ENCODE results near the gene ZNF740. TPM values are rescaled to one million over a fixed set of nuclear protein-coding genes. Genes with fewer than 3 reads are reported as not detected.

The ZNF740 gene
- total and polyA plus RNA-seq, 7 experiments from 2014 or later = 3.6 to 135 (median 45.6) TPM

- no peak for DNase-seq
- Histone ChIP-seq H3K4me3 (ENCODE audit: low read length) (no peak overlapping the region), H3K27ac (ENCODE audit: low read depth, low read length) (peak overlapping the region; percentile 75), H3K27me3 (ENCODE audit: control insufficient read depth in 2 of 2, insufficient read depth in 2 of 2, low read length in 2 of 2) (no peaks in the 10 kb centered on the region), H3K36me3 (ENCODE audit: control insufficient read depth in 2 of 3, insufficient read depth in 3 of 3, low read length in 3 of 3) (peaks cover 38 to 78% (median 50%) of the 10 kb centered on the region in 3 experiments), H3K4me1 (ENCODE audit: control insufficient read depth in 2 of 2, insufficient read depth in 2 of 2, low read length in 2 of 2) (peaks cover 22 to 46% of the 10 kb centered on the region in 2 donors), H3K9me3 (ENCODE audit: control insufficient read depth in 2 of 3, low read length in 3 of 3) (no peaks in the 10 kb centered on the region)
- intact Hi-C loops (cut with micrococcal nuclease) = no loop called here
- Mint-ChIP-seq H3K4me3 (peak overlapping the region in 1 of 10 donors; percentile 25), H3K9me3 (peaks cover 0 to 2% (median 0%) of the 10 kb centered on the region in 11 donors), H3K27ac (peak overlapping the region in 7 of 9 donors; percentile 19 to 87 (median 81)), H3K36me3 (peaks cover 6 to 65% (median 21%) of the 10 kb centered on the region in 5 donors), H3K27me3 (no peaks in the 10 kb centered on the region), H3K4me1 (peaks cover 36 to 65% (median 49%) of the 10 kb centered on the region in 7 donors)
- ATAC-seq = no peak
- ChIA-PET POLR2A (interaction anchor here (0.8 to 10.4 kb wide), 7 partner anchors 10 to 100 kb away, joined by 3 to 217 read pairs (median 6); partner anchors contain the start of genes CSAD, ITGB7, PFDN5 and ZNF740), CTCF (interaction anchor here (0.9 to 10.2 kb wide), 5 partner anchors 8 to 56 kb away, joined by 4 to 88 read pairs (median 7); partner anchors contain the start of genes CSAD, ITGB7 and ZNF740)
Observed at GRCh38 chr12:53194973-53195372, 14.5 kb downstream of the ZNF740 start.

GRCh38 chr12:53195516-53196420 lies 15.2 kb downstream of the ZNF740 start:
- intact Hi-C loops (cut with micrococcal nuclease) = no loop called here
- ChIA-PET POLR2A (interaction anchor here (0.5 to 10.4 kb wide), 8 partner anchors 9 to 100 kb away, joined by 3 to 217 read pairs (median 6); partner anchors contain the start of genes CSAD, ITGB7, PFDN5 and ZNF740), CTCF (interaction anchor here (0.9 to 10.2 kb wide), 5 partner anchors 9 to 55 kb away, joined by 4 to 88 read pairs (median 7); partner anchors contain the start of genes CSAD, ITGB7 and ZNF740)
- H3K36me3 ChIP-seq (ENCODE audit: control insufficient read depth in 2 of 3, insufficient read depth in 3 of 3, low read length in 3 of 3) = peaks cover 40 to 74% (median 55%) of the 10 kb centered on the region in 3 experiments
- H3K9me3 Mint-ChIP-seq = peaks cover 0 to 2% (median 0%) of the 10 kb centered on the region in 11 donors
- peak overlapping the region; percentile 31 to 90 (median 81) for H3K27ac Mint-ChIP-seq
- peak overlapping the region in 2 of 10 donors; percentile 16 to 25 for H3K4me3 Mint-ChIP-seq
- no peaks in the 10 kb centered on the region for H3K9me3 ChIP-seq (ENCODE audit: control insufficient read depth in 2 of 3, low read length in 3 of 3)
- no peak for ATAC-seq
- H3K27ac ChIP-seq (ENCODE audit: low read depth, low read length) = peak overlapping the region; percentile 75
- H3K4me1 Mint-ChIP-seq = peaks cover 37 to 68% (median 52%) of the 10 kb centered on the region in 7 donors
- DNase-seq = no peak
- peaks cover 30 to 50% of the 10 kb centered on the region in 2 donors for H3K4me1 ChIP-seq (ENCODE audit: control insufficient read depth in 2 of 2, insufficient read depth in 2 of 2, low read length in 2 of 2)
- no peaks in the 10 kb centered on the region for H3K27me3 Mint-ChIP-seq
- H3K4me3 ChIP-seq (ENCODE audit: low read length) = no peak overlapping the region
- H3K27me3 ChIP-seq (ENCODE audit: control insufficient read depth in 2 of 2, insufficient read depth in 2 of 2, low read length in 2 of 2) = no peaks in the 10 kb centered on the region
- peaks cover 6 to 72% (median 18%) of the 10 kb centered on the region in 5 donors for H3K36me3 Mint-ChIP-seq

- Histone ChIP-seq H3K4me1 (ENCODE audit: control insufficient read depth in 2 of 2, insufficient read depth in 2 of 2, low read length in 2 of 2) (peaks cover 37 to 57% of the 10 kb centered on the region in 2 donors), H3K27me3 (ENCODE audit: control insufficient read depth in 2 of 2, insufficient read depth in 2 of 2, low read length in 2 of 2) (no peaks in the 10 kb centered on the region), H3K27ac (ENCODE audit: low read depth, low read length) (peak overlapping the region; percentile 75), H3K36me3 (ENCODE audit: control insufficient read depth in 2 of 3, insufficient read depth in 3 of 3, low read length in 3 of 3) (peaks cover 35 to 67% (median 55%) of the 10 kb centered on the region in 3 experiments), H3K4me3 (ENCODE audit: low read length) (no peak overlapping the region), H3K9me3 (ENCODE audit: control insufficient read depth in 2 of 3, low read length in 3 of 3) (no peaks in the 10 kb centered on the region)
- H3K36me3 Mint-ChIP-seq = peaks cover 6 to 76% (median 24%) of the 10 kb centered on the region in 5 donors
- ChIA-PET POLR2A (interaction anchor here (0.5 to 10.4 kb wide), 6 partner anchors 8 to 99 kb away, joined by 3 to 217 read pairs (median 22); partner anchors contain the start of genes CSAD, ITGB7, PFDN5 and ZNF740), CTCF (interaction anchor here (2.3 to 10.2 kb wide), 4 partner anchors 9 to 37 kb away, joined by 9 to 88 read pairs (median 38); partner anchors contain the start of genes CSAD, ITGB7 and ZNF740)
- H3K27me3 Mint-ChIP-seq = no peaks in the 10 kb centered on the region
- ATAC-seq (no peak), DNase-seq (no peak)
- H3K4me3 Mint-ChIP-seq = peak overlapping the region in 7 of 10 donors; percentile 16 to 67 (median 54)
- intact Hi-C loops (cut with micrococcal nuclease) = no loop called here
- peaks cover 40 to 72% (median 53%) of the 10 kb centered on the region in 7 donors for H3K4me1 Mint-ChIP-seq
- peaks cover 0 to 2% (median 0%) of the 10 kb centered on the region in 11 donors for H3K9me3 Mint-ChIP-seq
- H3K27ac Mint-ChIP-seq = peak overlapping the region; percentile 31 to 90 (median 82)
Observed at GRCh38 chr12:53196486-53196885, 16.0 kb downstream of the ZNF740 start.

DNA sequence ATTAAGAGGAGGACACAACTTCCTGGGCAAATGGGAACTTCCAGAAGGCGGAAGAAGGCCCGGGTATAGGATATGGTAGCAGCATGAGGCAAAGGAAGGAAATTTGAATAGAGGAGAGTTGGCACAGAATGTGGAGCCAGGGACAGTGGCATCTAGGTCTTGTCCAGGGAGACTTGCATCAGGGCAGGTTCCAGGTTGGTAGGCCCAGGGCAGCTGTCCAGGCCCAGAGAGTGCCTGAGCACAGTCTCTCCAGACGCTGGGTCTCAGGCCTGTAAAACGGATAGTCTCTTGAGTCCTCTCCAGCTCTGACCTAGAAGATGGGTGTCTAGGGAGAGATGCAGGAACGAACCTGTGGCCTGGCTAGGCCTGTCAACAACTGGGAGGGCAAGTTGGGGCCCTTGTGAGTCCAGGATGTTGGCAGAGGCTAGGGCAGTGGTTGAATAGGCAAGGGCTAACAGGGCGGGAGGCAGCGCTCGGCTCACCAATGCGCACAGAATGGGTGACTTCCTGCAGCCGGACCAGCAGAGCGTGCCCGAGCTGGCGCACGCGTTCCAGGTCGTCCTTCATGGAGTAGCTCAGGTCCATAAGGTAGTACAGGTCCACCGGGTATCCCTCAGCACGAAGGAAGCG lies 16.6 kb downstream of the ZNF740 start:
- peak overlapping the region in 8 of 10 donors; percentile 18 to 67 (median 54) for H3K4me3 Mint-ChIP-seq
- H3K27ac Mint-ChIP-seq = peak overlapping the region; percentile 11 to 88 (median 81)
- CTCF ChIA-PET = interaction anchor here (0.6 to 10.2 kb wide), 10 partner anchors 10 to 131 kb away, joined by 3 to 88 read pairs (median 6); partner anchors contain the start of genes CSAD, ESPL1, ITGB7 and SOAT2
- no peaks in the 10 kb centered on the region for H3K27me3 ChIP-seq (ENCODE audit: control insufficient read depth in 2 of 2, insufficient read depth in 2 of 2, low read length in 2 of 2)
- no peak for ATAC-seq
- H3K4me1 ChIP-seq (ENCODE audit: control insufficient read depth in 2 of 2, insufficient read depth in 2 of 2, low read length in 2 of 2) = peaks cover 43 to 63% of the 10 kb centered on the region in 2 donors
- no peaks in the 10 kb centered on the region for H3K9me3 ChIP-seq (ENCODE audit: control insufficient read depth in 2 of 3, low read length in 3 of 3)
- POLR2A ChIA-PET = interaction anchor here (0.7 to 10.4 kb wide), 9 partner anchors 12 to 118 kb away, joined by 3 to 217 read pairs (median 6); partner anchors contain the start of genes CSAD, ITGB7, PFDN5 and SPRYD3
- H3K4me3 ChIP-seq (ENCODE audit: low read length) = no peak overlapping the region
- H3K36me3 ChIP-seq (ENCODE audit: control insufficient read depth in 2 of 3, insufficient read depth in 3 of 3, low read length in 3 of 3) = peaks cover 32 to 61% (median 50%) of the 10 kb centered on the region in 3 experiments
- peaks cover 0 to 2% (median 0%) of the 10 kb centered on the region in 11 donors for H3K9me3 Mint-ChIP-seq
- peak overlapping the region; percentile 75 for H3K27ac ChIP-seq (ENCODE audit: low read depth, low read length)
- no peaks in the 10 kb centered on the region for H3K27me3 Mint-ChIP-seq
- no peak for DNase-seq
- peaks cover 43 to 75% (median 56%) of the 10 kb centered on the region in 7 donors for H3K4me1 Mint-ChIP-seq
- H3K36me3 Mint-ChIP-seq = peaks cover 6 to 72% (median 24%) of the 10 kb centered on the region in 5 donors
- intact Hi-C loops (cut with micrococcal nuclease) = no loop called here

GRCh38 chr12:53198486-53199110 lies 18.1 kb downstream of the ZNF740 start:
- ChIA-PET POLR2A (interaction anchor here (0.6 to 10.4 kb wide), 11 partner anchors 11 to 180 kb away, joined by 3 to 217 read pairs (median 4); partner anchors contain the start of genes CSAD, ITGB7, MYG1 and PFDN5), CTCF (interaction anchor here (0.8 to 10.2 kb wide), 10 partner anchors 11 to 132 kb away, joined by 3 to 88 read pairs (median 5); partner anchors contain the start of genes AAAS, CSAD, ITGB7 and ZNF740)
- H3K27ac Mint-ChIP-seq = peak overlapping the region; percentile 90 to 98 (median 95)
- intact Hi-C loops (cut with micrococcal nuclease) = loop anchor here (1.0 kb wide), 6 partner anchors 8 to 39 kb away; partner anchors contain the start of genes CSAD (in 1 of the 2), ITGB7 (in 1 of the 2) and ZNF740 (in 1 of the 2)
- H3K9me3 Mint-ChIP-seq = peaks cover 0 to 2% (median 0%) of the 10 kb centered on the region in 11 donors
- peak overlapping the region; percentile 75 for H3K27ac ChIP-seq (ENCODE audit: low read depth, low read length)
- no peaks in the 10 kb centered on the region for H3K9me3 ChIP-seq (ENCODE audit: control insufficient read depth in 2 of 3, low read length in 3 of 3)
- H3K36me3 Mint-ChIP-seq = peaks cover 6 to 68% (median 24%) of the 10 kb centered on the region in 5 donors
- H3K4me1 Mint-ChIP-seq = peaks cover 45 to 77% (median 66%) of the 10 kb centered on the region in 7 donors
- DNase-seq = peak in 5 of 9 donors; percentile 39 to 58 (median 54)
- H3K4me1 ChIP-seq (ENCODE audit: control insufficient read depth in 2 of 2, insufficient read depth in 2 of 2, low read length in 2 of 2) = peaks cover 53 to 76% of the 10 kb centered on the region in 2 donors
- peaks cover 32 to 46% (median 43%) of the 10 kb centered on the region in 3 experiments for H3K36me3 ChIP-seq (ENCODE audit: control insufficient read depth in 2 of 3, insufficient read depth in 3 of 3, low read length in 3 of 3)
- peak overlapping the region; percentile 46 for H3K4me3 ChIP-seq (ENCODE audit: low read length)
- H3K27me3 ChIP-seq (ENCODE audit: control insufficient read depth in 2 of 2, insufficient read depth in 2 of 2, low read length in 2 of 2) = no peaks in the 10 kb centered on the region
- ATAC-seq = peak; percentile 64
- peak overlapping the region; percentile 73 to 90 (median 84) for H3K4me3 Mint-ChIP-seq
- H3K27me3 Mint-ChIP-seq = no peaks in the 10 kb centered on the region
